GM20431 (cell line): ENCODE results near the gene ZNF430.
"Not testable (repeated sequence)": the region's sequence is repeated elsewhere in the genome, so short reads cannot be mapped to it uniquely, and the experiment has no call there.

Source experiments
- in situ Hi-C: fragments of 300-500 bp; cut with MseI, MboI; formaldehyde crosslinking; loops from one replicate; pipeline ENCODE4 v1.15.0; 2020; ENCODE audit warnings: low sequenced_read_pairs; ENCODE audit not compliant: unreplicated experiment

The ZNF430 gene

GRCh38 chr19:21020298-21021227 is at the start of gene ZNF430:
TSS of gene ZNF430 (plus strand) at chr19:21020657. CDS start at chr19:21020801, 144 bp downstream.
- in situ Hi-C loops = no loop called here

- in situ Hi-C loops = not testable (repeated sequence)
Measured at GRCh38 chr19:20992788-20993187, 27.7 kb upstream of the ZNF430 start.

- in situ Hi-C loops = no loop called here
Measured at GRCh38 chr19:20999731-21000352, 20.6 kb upstream of the ZNF430 start.

GRCh38 chr19:21021238-21021637 is 781 bp downstream of the ZNF430 start:
- in situ Hi-C loops = not testable (repeated sequence)

GRCh38 chr19:21022996-21023395 is 2.5 kb downstream of the ZNF430 start:
- in situ Hi-C loops = no loop called here

GRCh38 chr19:21023901-21024300 is 3.4 kb downstream of the ZNF430 start:
- in situ Hi-C loops = no loop called here

- in situ Hi-C loops = no loop called here
Measured at GRCh38 chr19:21028969-21029268, 8.5 kb downstream of the ZNF430 start.

- in situ Hi-C loops = no loop called here
Measured at GRCh38 chr19:21045028-21045427, 24.6 kb downstream of the ZNF430 start.

- in situ Hi-C loops = no loop called here
Measured at GRCh38 chr19:21046489-21046888, 26.0 kb downstream of the ZNF430 start.

GRCh38 chr19:21047716-21048115 is 27.3 kb downstream of the ZNF430 start:
- in situ Hi-C loops = no loop called here

GRCh38 chr19:21052902-21053301 is 32.4 kb downstream of the ZNF430 start:
- in situ Hi-C loops = no loop called here

- in situ Hi-C loops = no loop called here
Measured at GRCh38 chr19:21065336-21065735, 44.9 kb downstream of the ZNF430 start.

GRCh38 chr19:21082011-21082975 is 61.8 kb downstream of the ZNF430 start, which contains the start of gene ZNF714:
TSS of gene ZNF714 (plus strand) at chr19:21082203. CDS start at chr19:21098269, 16,066 bp downstream.
- in situ Hi-C loops = no loop called here

- in situ Hi-C loops = no loop called here
Measured at GRCh38 chr19:21084343-21084742, 63.9 kb downstream of the ZNF430 start.

- in situ Hi-C loops = no loop called here
Measured at GRCh38 chr19:21087871-21088270, 67.4 kb downstream of the ZNF430 start.

- in situ Hi-C loops = no loop called here
Measured at GRCh38 chr19:21092109-21092508, 71.7 kb downstream of the ZNF430 start.

- in situ Hi-C loops = no loop called here
Measured at GRCh38 chr19:21094347-21095025, 74.0 kb downstream of the ZNF430 start.

- in situ Hi-C loops = no loop called here
Measured at GRCh38 chr19:21098291-21098690, 77.8 kb downstream of the ZNF430 start.

- in situ Hi-C loops = no loop called here
Measured at GRCh38 chr19:21101521-21102242, 81.2 kb downstream of the ZNF430 start.
